SK-N-SH (cell line): Measurements from ENCODE around the gene PAF1.

ENCODE experiments used
- EP300 ChIP-seq, 2 experiments: IDR thresholded peaks; 2 replicates each; pipeline versions ENCODE4 v1.4.0 to v1.6.1; 2012; ENCODE audit warnings: borderline replicate concordance in 1 of 2, low read depth in 1 of 2, low read length in 1 of 2
- GABPA ChIP-seq: IDR thresholded peaks from 2 replicates; pipeline ENCODE4 v1.4.0; 2012; ENCODE audit warnings: low read depth, mild to moderate bottlenecking
- JUND ChIP-seq: IDR thresholded peaks from 2 replicates; pipeline ENCODE4 v1.4.0; 2012
- NFIC ChIP-seq: IDR thresholded peaks from 2 replicates; pipeline ENCODE4 v1.4.0; 2012; ENCODE audit warnings: borderline replicate concordance
- SMC3 ChIP-seq: IDR thresholded peaks from 2 replicates; pipeline ENCODE4 v1.6.1; 2012; ENCODE audit warnings: low read depth, low read length, improper control_type of control experiment
- TAF1 ChIP-seq: IDR thresholded peaks from 2 replicates; pipeline ENCODE4 v1.6.1; 2012; ENCODE audit warnings: low read depth, mild to moderate bottlenecking, low read length, moderate library complexity, borderline replicate concordance
- TCF12 ChIP-seq: IDR thresholded peaks from 2 replicates; pipeline ENCODE4 v1.4.0; 2012
- TF ChIP-seq, protein P1 (sequence below): fragments of 200-600 bp; sonication (generic); IDR thresholded peaks from 2 replicates; pipeline ENCODE4 v1.6.1; 2017; ENCODE audit warnings: antibody characterized with exemption, mild to moderate bottlenecking, moderate library complexity
- TF ChIP-seq, protein P2 (sequence below): IDR thresholded peaks from 2 replicates; pipeline ENCODE4 v1.6.1; 2012; ENCODE audit warnings: mild to moderate bottlenecking, low read depth, low read length, moderate library complexity
- TF ChIP-seq, protein P3 (sequence below): fragments of 150-350 bp; IDR thresholded peaks from 2 replicates; pipeline ENCODE4 v1.6.1; 2016; ENCODE audit warnings: mild to moderate bottlenecking, low read depth, low read length

DNA sequence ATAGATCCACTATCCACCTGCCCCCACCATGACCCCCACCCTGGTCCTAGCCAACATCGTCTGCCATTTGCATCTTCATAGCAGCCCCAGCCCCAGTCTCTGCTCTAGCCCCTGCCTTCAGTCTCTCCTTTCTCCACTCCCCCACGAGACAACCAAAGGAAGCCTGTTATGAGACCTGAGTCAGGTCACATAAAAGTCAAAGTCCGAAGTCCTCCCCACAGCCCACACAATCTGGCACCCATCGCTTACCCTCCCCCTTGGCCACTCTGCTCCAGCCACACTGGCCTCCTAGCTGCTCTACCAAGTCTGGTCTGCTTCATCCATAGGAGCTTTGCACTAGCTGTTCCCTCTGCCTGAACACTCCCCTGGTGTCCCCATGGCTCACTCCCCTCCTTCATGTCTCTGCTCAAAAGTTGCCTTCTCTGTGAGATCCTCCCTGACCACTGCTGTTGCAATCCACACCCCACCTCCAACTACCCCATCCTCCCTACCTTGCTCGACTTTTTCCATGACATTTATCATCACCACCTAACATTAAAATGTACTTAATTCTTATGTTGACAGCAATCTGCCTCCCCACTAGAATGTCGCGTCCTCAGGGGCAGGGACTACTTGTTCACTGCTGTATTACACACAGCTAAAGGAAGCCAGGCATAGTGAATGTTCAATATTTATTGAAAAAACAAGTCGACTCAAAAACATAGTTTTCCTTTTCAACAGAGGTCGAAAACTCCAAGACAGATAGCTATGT, 20.4 kb upstream of the PAF1 start:
- TF ChIP-seq JUND, result no peak
- TF ChIP-seq, protein P1, sequence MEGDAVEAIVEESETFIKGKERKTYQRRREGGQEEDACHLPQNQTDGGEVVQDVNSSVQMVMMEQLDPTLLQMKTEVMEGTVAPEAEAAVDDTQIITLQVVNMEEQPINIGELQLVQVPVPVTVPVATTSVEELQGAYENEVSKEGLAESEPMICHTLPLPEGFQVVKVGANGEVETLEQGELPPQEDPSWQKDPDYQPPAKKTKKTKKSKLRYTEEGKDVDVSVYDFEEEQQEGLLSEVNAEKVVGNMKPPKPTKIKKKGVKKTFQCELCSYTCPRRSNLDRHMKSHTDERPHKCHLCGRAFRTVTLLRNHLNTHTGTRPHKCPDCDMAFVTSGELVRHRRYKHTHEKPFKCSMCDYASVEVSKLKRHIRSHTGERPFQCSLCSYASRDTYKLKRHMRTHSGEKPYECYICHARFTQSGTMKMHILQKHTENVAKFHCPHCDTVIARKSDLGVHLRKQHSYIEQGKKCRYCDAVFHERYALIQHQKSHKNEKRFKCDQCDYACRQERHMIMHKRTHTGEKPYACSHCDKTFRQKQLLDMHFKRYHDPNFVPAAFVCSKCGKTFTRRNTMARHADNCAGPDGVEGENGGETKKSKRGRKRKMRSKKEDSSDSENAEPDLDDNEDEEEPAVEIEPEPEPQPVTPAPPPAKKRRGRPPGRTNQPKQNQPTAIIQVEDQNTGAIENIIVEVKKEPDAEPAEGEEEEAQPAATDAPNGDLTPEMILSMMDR, result no peak
- no peak for TF ChIP-seq SMC3
- TF ChIP-seq TAF1, result no peak
- no peak for TF ChIP-seq NFIC
- TF ChIP-seq GABPA, result no peak
- TF ChIP-seq, protein P2, sequence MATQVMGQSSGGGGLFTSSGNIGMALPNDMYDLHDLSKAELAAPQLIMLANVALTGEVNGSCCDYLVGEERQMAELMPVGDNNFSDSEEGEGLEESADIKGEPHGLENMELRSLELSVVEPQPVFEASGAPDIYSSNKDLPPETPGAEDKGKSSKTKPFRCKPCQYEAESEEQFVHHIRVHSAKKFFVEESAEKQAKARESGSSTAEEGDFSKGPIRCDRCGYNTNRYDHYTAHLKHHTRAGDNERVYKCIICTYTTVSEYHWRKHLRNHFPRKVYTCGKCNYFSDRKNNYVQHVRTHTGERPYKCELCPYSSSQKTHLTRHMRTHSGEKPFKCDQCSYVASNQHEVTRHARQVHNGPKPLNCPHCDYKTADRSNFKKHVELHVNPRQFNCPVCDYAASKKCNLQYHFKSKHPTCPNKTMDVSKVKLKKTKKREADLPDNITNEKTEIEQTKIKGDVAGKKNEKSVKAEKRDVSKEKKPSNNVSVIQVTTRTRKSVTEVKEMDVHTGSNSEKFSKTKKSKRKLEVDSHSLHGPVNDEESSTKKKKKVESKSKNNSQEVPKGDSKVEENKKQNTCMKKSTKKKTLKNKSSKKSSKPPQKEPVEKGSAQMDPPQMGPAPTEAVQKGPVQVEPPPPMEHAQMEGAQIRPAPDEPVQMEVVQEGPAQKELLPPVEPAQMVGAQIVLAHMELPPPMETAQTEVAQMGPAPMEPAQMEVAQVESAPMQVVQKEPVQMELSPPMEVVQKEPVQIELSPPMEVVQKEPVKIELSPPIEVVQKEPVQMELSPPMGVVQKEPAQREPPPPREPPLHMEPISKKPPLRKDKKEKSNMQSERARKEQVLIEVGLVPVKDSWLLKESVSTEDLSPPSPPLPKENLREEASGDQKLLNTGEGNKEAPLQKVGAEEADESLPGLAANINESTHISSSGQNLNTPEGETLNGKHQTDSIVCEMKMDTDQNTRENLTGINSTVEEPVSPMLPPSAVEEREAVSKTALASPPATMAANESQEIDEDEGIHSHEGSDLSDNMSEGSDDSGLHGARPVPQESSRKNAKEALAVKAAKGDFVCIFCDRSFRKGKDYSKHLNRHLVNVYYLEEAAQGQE, result no peak
- TF ChIP-seq TCF12, result no peak
- TF ChIP-seq, protein P3, sequence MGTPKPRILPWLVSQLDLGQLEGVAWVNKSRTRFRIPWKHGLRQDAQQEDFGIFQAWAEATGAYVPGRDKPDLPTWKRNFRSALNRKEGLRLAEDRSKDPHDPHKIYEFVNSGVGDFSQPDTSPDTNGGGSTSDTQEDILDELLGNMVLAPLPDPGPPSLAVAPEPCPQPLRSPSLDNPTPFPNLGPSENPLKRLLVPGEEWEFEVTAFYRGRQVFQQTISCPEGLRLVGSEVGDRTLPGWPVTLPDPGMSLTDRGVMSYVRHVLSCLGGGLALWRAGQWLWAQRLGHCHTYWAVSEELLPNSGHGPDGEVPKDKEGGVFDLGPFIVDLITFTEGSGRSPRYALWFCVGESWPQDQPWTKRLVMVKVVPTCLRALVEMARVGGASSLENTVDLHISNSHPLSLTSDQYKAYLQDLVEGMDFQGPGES, result no peak
- TF ChIP-seq EP300 (IDR thresholded peaks at IDR 0.05; ENCODE audit: borderline replicate concordance in 1 of 2, low read depth in 1 of 2, low read length in 1 of 2), result no peak
